Keratinocyte (primary cell): ENCODE data around the gene TAF4. TPM values are rescaled to one million over a fixed set of nuclear protein-coding genes. Genes with fewer than 3 reads are reported as not detected.

ENCODE experiments used
- DNase-seq: peaks from one replicate; pipeline ENCODE4 v3.0.0-alpha.2; 2011; ENCODE audit warnings: low read depth, missing footprints, low spot score
- FAIRE-seq: peaks from 2 replicates; lab custom pipeline; 2011; peaks lifted over from hg19 to GRCh38; lab: Jason Lieb, UNC
- H2AFZ ChIP-seq: 2 replicates; pipeline ENCODE4 v1.6.0; 2012; ENCODE audit warnings: low read length, control low read depth, inconsistent platforms; ENCODE audit not compliant: control insufficient read depth
- H3K27ac ChIP-seq: 2 replicates; pipeline ENCODE4 v1.5.1; 2011; ENCODE audit warnings: low read length; ENCODE audit not compliant: control insufficient read depth, insufficient read depth
- H3K27me3 ChIP-seq: 3 replicates; pipeline ENCODE4 v1.6.0; 2011; ENCODE audit warnings: low read length; ENCODE audit not compliant: control insufficient read depth, insufficient read depth; ENCODE audit errors: extremely low read depth
- H3K36me3 ChIP-seq, 2 experiments: 2 replicates in 1 of 2; 3 replicates in 1 of 2; pipeline ENCODE4 v1.5.1; 2011; ENCODE audit warnings: low read length in 2 of 2, mild to moderate bottlenecking in 1 of 2; ENCODE audit not compliant: control insufficient read depth in 2 of 2, insufficient read depth in 2 of 2; ENCODE audit errors: extremely low read depth in 1 of 2
- H3K4me1 ChIP-seq: 3 replicates; pipeline ENCODE4 v1.5.1; 2011; ENCODE audit warnings: low read length; ENCODE audit not compliant: control insufficient read depth, insufficient read depth; ENCODE audit errors: extremely low read depth
- H3K4me2 ChIP-seq: 3 replicates; pipeline ENCODE4 v1.6.0; 2011; ENCODE audit warnings: low read depth, low read length; ENCODE audit not compliant: control insufficient read depth, insufficient read depth; ENCODE audit errors: extremely low read depth
- H3K4me3 ChIP-seq, 3 experiments: fragments of 200-600 bp in 1 of 3; sonication (generic) in 1 of 3; 2 replicates in 2 of 3; 3 replicates in 1 of 3; pipeline ENCODE4 v1.5.1; 2011 to 2016; ENCODE audit warnings: low read length in 3 of 3, mild to moderate bottlenecking in 3 of 3, control low read depth in 2 of 3, inconsistent platforms in 1 of 3, low read depth in 1 of 3, mixed read lengths in 1 of 3, mixed run types in 1 of 3, moderate library complexity in 1 of 3; ENCODE audit not compliant: control insufficient read depth in 2 of 3, insufficient read depth in 2 of 3; ENCODE audit errors: extremely low read depth in 1 of 3
- H3K79me2 ChIP-seq: 2 replicates; pipeline ENCODE4 v1.6.0; 2012; ENCODE audit warnings: low read length; ENCODE audit not compliant: control insufficient read depth, insufficient read depth
- H3K9ac ChIP-seq: 3 replicates; pipeline ENCODE4 v1.6.0; 2011; ENCODE audit warnings: low read length; ENCODE audit not compliant: control insufficient read depth, insufficient read depth; ENCODE audit errors: extremely low read depth
- H3K9me1 ChIP-seq: 3 replicates; pipeline ENCODE4 v1.6.0; 2011; ENCODE audit warnings: low read length; ENCODE audit not compliant: control insufficient read depth, insufficient read depth; ENCODE audit errors: extremely low read depth
- H3K9me3 ChIP-seq: 2 replicates; pipeline ENCODE4 v1.5.1; 2012; ENCODE audit warnings: low read depth, low read length; ENCODE audit not compliant: control insufficient read depth
- H4K20me1 ChIP-seq: 3 replicates; pipeline ENCODE4 v1.6.0; 2011; ENCODE audit warnings: low read length; ENCODE audit not compliant: control insufficient read depth, insufficient read depth; ENCODE audit errors: extremely low read depth
- EZH2 ChIP-seq: IDR thresholded peaks from one replicate; pipeline ENCODE4 v1.6.1; 2012; ENCODE audit warnings: inconsistent platforms, mild to moderate bottlenecking, low read length, moderate library complexity
- dilution Hi-C: fragments of 300-500 bp; cut with MboI; formaldehyde crosslinking; loops from one replicate; pipeline ENCODE4 v1.7.0; 2020; ENCODE audit warnings: low sequenced_read_pairs; ENCODE audit not compliant: extremely low pct_ligation_motif_present
- polyA plus RNA-seq, 5 experiments: library from polyadenylated mRNA; depleted of rRNA in 3 of 5; stranded (reverse) in 3 of 5; stranded (forward) in 1 of 5; unstranded in 1 of 5; fragments of >200 nt; gene quantifications; 1 replicate in 1 of 5; 2 replicates in 3 of 5; 3 replicates in 1 of 5; pipeline versions ENCODE4 v1.2.1 to v1.2.3, GENCODE V29; 2011 to 2012; ENCODE audit warnings: missing spikeins in 2 of 5, low read depth in 1 of 5, low replicate concordance in 1 of 5
- TF ChIP-seq, protein P1 (sequence below), 3 experiments: IDR thresholded peaks in 1 of 3; conservative IDR thresholded peaks in 1 of 3; optimal IDR thresholded peaks in 1 of 3; 2 replicates in 2 of 3; 3 replicates in 1 of 3; pipeline versions ENCODE3 to v1.5.1; 2011; ENCODE audit warnings: low read length in 3 of 3, mild to moderate bottlenecking in 3 of 3, moderate library complexity in 2 of 3, control low read depth in 1 of 3, inconsistent platforms in 1 of 3; ENCODE audit not compliant: insufficient read depth in 2 of 3; ENCODE audit errors: extremely low read depth in 1 of 3

TAF4 gene
- polyA plus RNA-seq, 1 donor (not counting 4 experiments of a cell fraction or from before 2014, with no cell fraction given): 3.3 TPM

DNA sequence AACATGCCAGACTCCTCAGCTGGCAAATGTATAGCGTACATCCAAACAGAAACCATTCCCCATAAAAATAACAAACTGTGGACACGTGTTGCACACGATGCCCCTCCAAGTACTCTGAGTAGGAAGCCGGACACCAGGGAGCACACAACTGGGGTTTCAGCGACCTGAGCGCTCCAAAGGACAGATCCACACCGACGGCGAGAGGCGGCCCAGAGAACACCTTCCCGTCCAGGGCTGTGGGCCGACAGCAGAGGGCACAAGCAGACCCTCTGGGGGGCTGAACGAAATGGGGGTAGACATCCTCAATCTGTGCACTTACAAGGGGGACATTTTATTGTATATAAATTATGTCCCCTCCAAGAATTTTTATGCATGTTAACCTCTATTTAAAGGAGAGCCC is 24.7 kb downstream of the TAF4 start:
- Histone ChIP-seq H3K27me3 (no peaks in the 10 kb centered on the region), H3K4me2 (no peak overlapping the region), H3K79me2 (peaks cover 51% of the 10 kb centered on the region), H3K36me3 (no peaks in the 10 kb centered on the region), H3K4me3 (no peak overlapping the region), H4K20me1 (peaks cover 4% of the 10 kb centered on the region), H3K9ac (no peak overlapping the region), H3K27ac (no peak overlapping the region), H3K4me1 (no peaks in the 10 kb centered on the region), H3K9me1 (peaks cover 3% of the 10 kb centered on the region), H2AFZ (no peak overlapping the region), H3K9me3 (no peaks in the 10 kb centered on the region)
- FAIRE-seq (no peak), DNase-seq (no peak)
- dilution Hi-C loops: no loop called here
- no peak for TF ChIP-seq EZH2
- TF ChIP-seq, protein P1, sequence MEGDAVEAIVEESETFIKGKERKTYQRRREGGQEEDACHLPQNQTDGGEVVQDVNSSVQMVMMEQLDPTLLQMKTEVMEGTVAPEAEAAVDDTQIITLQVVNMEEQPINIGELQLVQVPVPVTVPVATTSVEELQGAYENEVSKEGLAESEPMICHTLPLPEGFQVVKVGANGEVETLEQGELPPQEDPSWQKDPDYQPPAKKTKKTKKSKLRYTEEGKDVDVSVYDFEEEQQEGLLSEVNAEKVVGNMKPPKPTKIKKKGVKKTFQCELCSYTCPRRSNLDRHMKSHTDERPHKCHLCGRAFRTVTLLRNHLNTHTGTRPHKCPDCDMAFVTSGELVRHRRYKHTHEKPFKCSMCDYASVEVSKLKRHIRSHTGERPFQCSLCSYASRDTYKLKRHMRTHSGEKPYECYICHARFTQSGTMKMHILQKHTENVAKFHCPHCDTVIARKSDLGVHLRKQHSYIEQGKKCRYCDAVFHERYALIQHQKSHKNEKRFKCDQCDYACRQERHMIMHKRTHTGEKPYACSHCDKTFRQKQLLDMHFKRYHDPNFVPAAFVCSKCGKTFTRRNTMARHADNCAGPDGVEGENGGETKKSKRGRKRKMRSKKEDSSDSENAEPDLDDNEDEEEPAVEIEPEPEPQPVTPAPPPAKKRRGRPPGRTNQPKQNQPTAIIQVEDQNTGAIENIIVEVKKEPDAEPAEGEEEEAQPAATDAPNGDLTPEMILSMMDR (optimal IDR thresholded peaks at IDR 0.05 in 1 of 3, IDR thresholded peaks at IDR 0.05 in 1 of 3, conservative IDR thresholded peaks at IDR 0.05 in 1 of 3; ENCODE audit: extremely low read depth in 1 of 3, insufficient read depth in 2 of 3, low read length in 3 of 3): no peak

DNA sequence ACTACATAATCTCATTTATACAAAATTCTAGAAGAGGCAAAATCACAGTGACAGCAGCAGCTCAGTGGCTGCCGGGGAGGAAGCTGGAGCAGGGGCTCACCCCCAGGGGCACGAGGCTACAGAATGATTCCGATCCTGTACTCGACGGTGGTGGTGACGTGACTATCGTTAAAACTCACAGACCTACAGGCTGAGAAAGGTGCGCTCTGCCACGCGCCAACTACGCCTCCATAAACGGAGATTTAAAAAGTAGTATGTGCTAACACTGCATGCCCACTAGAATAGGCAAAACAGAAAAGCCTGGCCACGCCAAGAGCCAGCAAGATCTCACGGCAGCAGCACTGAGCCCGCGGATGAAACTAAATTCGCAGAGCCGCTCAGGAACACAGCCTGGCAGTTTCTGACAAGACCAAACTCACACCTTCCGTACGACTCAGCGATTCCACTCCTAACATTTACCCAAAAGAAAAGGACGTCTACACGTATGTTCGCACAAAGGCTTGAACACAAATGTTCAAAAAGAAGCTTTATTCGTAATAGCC is 25.2 kb downstream of the TAF4 start:
- Histone ChIP-seq H3K9me3 (no peaks in the 10 kb centered on the region), H3K27ac (no peak overlapping the region), H3K9me1 (peaks cover 3% of the 10 kb centered on the region), H3K79me2 (peaks cover 50% of the 10 kb centered on the region), H3K4me3 (no peak overlapping the region), H2AFZ (no peak overlapping the region), H3K4me2 (no peak overlapping the region), H4K20me1 (peaks cover 4% of the 10 kb centered on the region), H3K36me3 (no peaks in the 10 kb centered on the region), H3K4me1 (no peaks in the 10 kb centered on the region), H3K27me3 (no peaks in the 10 kb centered on the region), H3K9ac (no peak overlapping the region)
- TF ChIP-seq EZH2: no peak
- TF ChIP-seq, protein P1 (optimal IDR thresholded peaks at IDR 0.05 in 1 of 3, IDR thresholded peaks at IDR 0.05 in 1 of 3, conservative IDR thresholded peaks at IDR 0.05 in 1 of 3; ENCODE audit: extremely low read depth in 1 of 3, insufficient read depth in 2 of 3, low read length in 3 of 3): no peak
- FAIRE-seq: no peak
- dilution Hi-C loops: no loop called here
- no peak for DNase-seq
